PC-9 (cell line): Measurements from ENCODE around the gene TDP2.

Source experiments
- EZH2 ChIP-seq: fragments of 200-600 bp; sonication (generic); IDR thresholded peaks from 2 replicates; pipeline ENCODE4 v1.8.0; 2017; ENCODE audit warnings: antibody characterized with exemption, low read depth
- TF ChIP-seq, protein P1 (sequence below): fragments of 200-600 bp; sonication (generic); conservative IDR thresholded peaks from 2 replicates; pipeline ENCODE4 v1.6.1; 2017; ENCODE audit warnings: mixed run types, antibody characterized with exemption, mild to moderate bottlenecking, moderate library complexity

GRCh38 chr6:24614043-24614420 lies 52.7 kb downstream of the TDP2 start:
- TF ChIP-seq, protein P1, sequence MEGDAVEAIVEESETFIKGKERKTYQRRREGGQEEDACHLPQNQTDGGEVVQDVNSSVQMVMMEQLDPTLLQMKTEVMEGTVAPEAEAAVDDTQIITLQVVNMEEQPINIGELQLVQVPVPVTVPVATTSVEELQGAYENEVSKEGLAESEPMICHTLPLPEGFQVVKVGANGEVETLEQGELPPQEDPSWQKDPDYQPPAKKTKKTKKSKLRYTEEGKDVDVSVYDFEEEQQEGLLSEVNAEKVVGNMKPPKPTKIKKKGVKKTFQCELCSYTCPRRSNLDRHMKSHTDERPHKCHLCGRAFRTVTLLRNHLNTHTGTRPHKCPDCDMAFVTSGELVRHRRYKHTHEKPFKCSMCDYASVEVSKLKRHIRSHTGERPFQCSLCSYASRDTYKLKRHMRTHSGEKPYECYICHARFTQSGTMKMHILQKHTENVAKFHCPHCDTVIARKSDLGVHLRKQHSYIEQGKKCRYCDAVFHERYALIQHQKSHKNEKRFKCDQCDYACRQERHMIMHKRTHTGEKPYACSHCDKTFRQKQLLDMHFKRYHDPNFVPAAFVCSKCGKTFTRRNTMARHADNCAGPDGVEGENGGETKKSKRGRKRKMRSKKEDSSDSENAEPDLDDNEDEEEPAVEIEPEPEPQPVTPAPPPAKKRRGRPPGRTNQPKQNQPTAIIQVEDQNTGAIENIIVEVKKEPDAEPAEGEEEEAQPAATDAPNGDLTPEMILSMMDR = no peak
- no peak for TF ChIP-seq EZH2
